SU-DHL-6 (cell line): ENCODE data around the gene CLCN6.

Source experiments
- H2AFZ ChIP-seq: fragments of 200-600 bp; sonication (generic); 2 replicates; pipeline ENCODE4 v1.6.1; 2014; ENCODE audit warnings: low read depth, mild to moderate bottlenecking, moderate library complexity, mixed read lengths, antibody characterized with exemption, low read length; ENCODE audit not compliant: severe bottlenecking
- H3F3A ChIP-seq: fragments of 200-600 bp; shearing (Covaris generic); 2 replicates; pipeline ENCODE4 v1.6.0; 2016; ENCODE audit warnings: antibody characterized with exemption, mild to moderate bottlenecking; ENCODE audit not compliant: insufficient read depth
- H3K27ac ChIP-seq: fragments of 200-600 bp; sonication (generic); 2 replicates; pipeline ENCODE4 v1.5.1; 2016; ENCODE audit warnings: low read depth, mild to moderate bottlenecking, low read length, moderate library complexity, mixed read lengths
- H3K27me3 ChIP-seq: fragments of 200-600 bp; sonication (generic), shearing (Covaris generic); 2 replicates; pipeline ENCODE4 v1.6.0; 2014; ENCODE audit warnings: mild to moderate bottlenecking, low read length
- H3K36me3 ChIP-seq: fragments of 200-600 bp; sonication (generic); 2 replicates; pipeline ENCODE4 v1.6.1; 2014; ENCODE audit warnings: mild to moderate bottlenecking, low read length, mixed read lengths
- H3K4me2 ChIP-seq: fragments of 300-600, 200-600 bp; shearing (Covaris generic), sonication (generic); 2 replicates; pipeline ENCODE4 v1.6.0; 2014; ENCODE audit warnings: low read length, low read depth, mild to moderate bottlenecking; ENCODE audit not compliant: poor library complexity, severe bottlenecking
- H3K4me3 ChIP-seq: fragments of 200-600 bp; sonication (generic); 2 replicates; pipeline ENCODE4 v1.5.1; 2014; ENCODE audit warnings: antibody characterized with exemption, low read length, mild to moderate bottlenecking, mixed read lengths; ENCODE audit not compliant: insufficient read depth, poor library complexity, severe bottlenecking
- H3K79me2 ChIP-seq: fragments of 200-600 bp; sonication (generic); 2 replicates; pipeline ENCODE4 v1.6.1; 2014; ENCODE audit warnings: mild to moderate bottlenecking, low read length, moderate library complexity; ENCODE audit not compliant: insufficient read depth
- H3K9ac ChIP-seq: fragments of 200-600 bp; sonication (generic); 2 replicates; pipeline ENCODE4 v1.7.0; 2014; ENCODE audit warnings: mild to moderate bottlenecking, low read length
- H3K9me2 ChIP-seq: fragments of 200-600 bp; sonication (generic); replicated peaks from 2 replicates; pipeline ENCODE4 v1.6.1; 2014; ENCODE audit warnings: low read length; ENCODE audit not compliant: insufficient read depth
- H3K9me3 ChIP-seq: fragments of 200-600 bp; sonication (generic); 2 replicates; pipeline ENCODE4 v1.6.1; 2014; ENCODE audit warnings: low read length, mixed read lengths; ENCODE audit not compliant: insufficient read depth
- H4K20me1 ChIP-seq: fragments of 200-600 bp; sonication (generic); 2 replicates; pipeline ENCODE4 v1.6.1; 2014; ENCODE audit warnings: low read depth, mild to moderate bottlenecking, antibody characterized with exemption, low read length, moderate library complexity, mixed read lengths
- EZH2phosphoT487 ChIP-seq: fragments of 200-600 bp; sonication (generic), shearing (Covaris generic); conservative IDR thresholded peaks from 2 replicates; pipeline ENCODE4 v1.6.1; 2018; ENCODE audit warnings: mild to moderate bottlenecking, antibody characterized with exemption, low read length, moderate library complexity, mixed read lengths
- TF ChIP-seq, protein P1 (sequence below): fragments of 200-600 bp; sonication (generic); IDR thresholded peaks from one replicate; pipeline ENCODE4 v1.5.1; 2017; ENCODE audit warnings: antibody characterized with exemption, mild to moderate bottlenecking, low read length, moderate library complexity; ENCODE audit not compliant: insufficient read depth, poor library complexity, severe bottlenecking

Gene CLCN6, protein sequence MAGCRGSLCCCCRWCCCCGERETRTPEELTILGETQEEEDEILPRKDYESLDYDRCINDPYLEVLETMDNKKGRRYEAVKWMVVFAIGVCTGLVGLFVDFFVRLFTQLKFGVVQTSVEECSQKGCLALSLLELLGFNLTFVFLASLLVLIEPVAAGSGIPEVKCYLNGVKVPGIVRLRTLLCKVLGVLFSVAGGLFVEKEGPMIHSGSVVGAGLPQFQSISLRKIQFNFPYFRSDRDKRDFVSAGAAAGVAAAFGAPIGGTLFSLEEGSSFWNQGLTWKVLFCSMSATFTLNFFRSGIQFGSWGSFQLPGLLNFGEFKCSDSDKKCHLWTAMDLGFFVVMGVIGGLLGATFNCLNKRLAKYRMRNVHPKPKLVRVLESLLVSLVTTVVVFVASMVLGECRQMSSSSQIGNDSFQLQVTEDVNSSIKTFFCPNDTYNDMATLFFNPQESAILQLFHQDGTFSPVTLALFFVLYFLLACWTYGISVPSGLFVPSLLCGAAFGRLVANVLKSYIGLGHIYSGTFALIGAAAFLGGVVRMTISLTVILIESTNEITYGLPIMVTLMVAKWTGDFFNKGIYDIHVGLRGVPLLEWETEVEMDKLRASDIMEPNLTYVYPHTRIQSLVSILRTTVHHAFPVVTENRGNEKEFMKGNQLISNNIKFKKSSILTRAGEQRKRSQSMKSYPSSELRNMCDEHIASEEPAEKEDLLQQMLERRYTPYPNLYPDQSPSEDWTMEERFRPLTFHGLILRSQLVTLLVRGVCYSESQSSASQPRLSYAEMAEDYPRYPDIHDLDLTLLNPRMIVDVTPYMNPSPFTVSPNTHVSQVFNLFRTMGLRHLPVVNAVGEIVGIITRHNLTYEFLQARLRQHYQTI

DNA sequence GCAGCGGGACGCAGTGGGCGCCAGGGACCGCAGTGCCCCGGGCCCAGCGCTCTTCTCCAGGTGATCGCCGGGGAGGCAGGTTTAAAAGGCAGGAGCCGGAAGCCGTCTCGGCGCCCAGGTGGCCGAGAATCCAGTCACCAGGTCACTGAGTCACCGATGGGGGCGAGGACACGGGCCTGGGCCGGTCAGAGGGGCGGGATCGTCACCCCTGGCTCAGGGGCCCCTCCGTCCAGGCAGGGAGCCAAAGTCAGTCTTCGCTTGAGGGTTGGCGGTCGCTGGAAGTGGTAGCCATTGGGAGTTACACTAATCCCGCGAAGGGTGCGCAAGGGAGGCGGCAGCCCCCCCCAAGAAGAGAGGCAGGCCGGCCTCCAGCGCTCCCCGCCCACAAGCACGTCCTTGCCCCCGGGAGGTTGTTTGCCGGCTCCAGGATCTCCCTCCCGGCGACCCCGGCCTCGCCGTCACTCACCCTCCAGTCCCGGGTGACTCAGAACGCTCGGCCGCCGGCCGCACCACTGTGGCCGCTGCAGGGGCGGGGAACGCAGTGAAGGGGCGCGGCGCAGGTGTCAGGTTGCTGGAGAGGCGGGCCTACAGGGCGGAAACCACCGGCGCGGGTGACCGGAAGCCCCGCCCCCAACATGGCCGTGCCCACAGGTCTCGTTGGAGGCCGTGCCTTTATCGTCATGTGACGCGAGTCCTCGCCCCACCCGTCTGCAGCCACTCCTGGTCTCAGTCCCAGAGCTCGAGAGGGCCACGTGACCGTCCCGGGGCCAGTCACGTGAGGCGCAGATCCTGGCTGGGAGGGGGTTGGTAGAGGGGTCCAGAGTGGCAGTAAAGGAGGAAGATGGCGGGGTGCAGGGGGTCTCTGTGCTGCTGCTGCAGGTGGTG is at the start of gene CLCN6, which contains the start of gene MTHFR:
Gene CLCN6 (plus strand): TSS at position 770 of the 885 bp plus-strand sequence. CDS start 72 bp downstream, at position 842.
Gene MTHFR (minus strand): TSS at position 543 of the 885 bp plus-strand sequence. CDS start 2,848 bp downstream, outside the sequence.
- Histone ChIP-seq H3F3A (peaks cover 19% of the 10 kb centered on the region), H2AFZ (peak within 1 kb of the TSS; percentile 65)
- TF ChIP-seq, protein P1, sequence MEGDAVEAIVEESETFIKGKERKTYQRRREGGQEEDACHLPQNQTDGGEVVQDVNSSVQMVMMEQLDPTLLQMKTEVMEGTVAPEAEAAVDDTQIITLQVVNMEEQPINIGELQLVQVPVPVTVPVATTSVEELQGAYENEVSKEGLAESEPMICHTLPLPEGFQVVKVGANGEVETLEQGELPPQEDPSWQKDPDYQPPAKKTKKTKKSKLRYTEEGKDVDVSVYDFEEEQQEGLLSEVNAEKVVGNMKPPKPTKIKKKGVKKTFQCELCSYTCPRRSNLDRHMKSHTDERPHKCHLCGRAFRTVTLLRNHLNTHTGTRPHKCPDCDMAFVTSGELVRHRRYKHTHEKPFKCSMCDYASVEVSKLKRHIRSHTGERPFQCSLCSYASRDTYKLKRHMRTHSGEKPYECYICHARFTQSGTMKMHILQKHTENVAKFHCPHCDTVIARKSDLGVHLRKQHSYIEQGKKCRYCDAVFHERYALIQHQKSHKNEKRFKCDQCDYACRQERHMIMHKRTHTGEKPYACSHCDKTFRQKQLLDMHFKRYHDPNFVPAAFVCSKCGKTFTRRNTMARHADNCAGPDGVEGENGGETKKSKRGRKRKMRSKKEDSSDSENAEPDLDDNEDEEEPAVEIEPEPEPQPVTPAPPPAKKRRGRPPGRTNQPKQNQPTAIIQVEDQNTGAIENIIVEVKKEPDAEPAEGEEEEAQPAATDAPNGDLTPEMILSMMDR, result no peak
- TF ChIP-seq EZH2phosphoT487, result no peak

DNA sequence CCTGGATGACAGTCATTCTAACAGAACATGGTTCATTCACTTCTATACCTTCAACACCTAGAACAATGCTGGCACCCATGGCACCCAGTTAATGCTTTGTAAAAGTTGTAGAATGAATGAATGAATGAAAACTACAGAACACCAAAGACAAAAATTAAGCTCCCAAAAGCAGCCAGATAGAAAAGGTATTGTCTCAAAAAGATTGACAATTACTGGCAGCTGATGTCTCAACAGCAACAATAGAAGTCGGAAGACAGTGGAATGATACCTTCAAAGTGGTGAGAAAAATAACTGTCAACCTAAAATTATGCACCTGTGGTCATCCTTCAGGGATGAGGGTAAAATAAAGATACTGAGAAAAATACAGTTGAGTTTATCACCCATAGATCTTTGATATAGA is 48.9 kb upstream of the CLCN6 start:
- H3K79me2 ChIP-seq, result no peaks in the 10 kb centered on the region
- no peaks in the 10 kb centered on the region for H4K20me1 ChIP-seq
- no peak overlapping the region for H3K27ac ChIP-seq
- no peaks in the 10 kb centered on the region for H3K36me3 ChIP-seq
- H3K4me2 ChIP-seq, result no peak overlapping the region
- no peaks in the 10 kb centered on the region for H3K9me3 ChIP-seq
- no peaks in the 10 kb centered on the region for H3K27me3 ChIP-seq
- H2AFZ ChIP-seq, result no peak overlapping the region
- H3K9ac ChIP-seq, result no peak overlapping the region
- no peak overlapping the region for H3K4me3 ChIP-seq
- no peaks in the 10 kb centered on the region for H3F3A ChIP-seq
- no peak for TF ChIP-seq EZH2phosphoT487
- TF ChIP-seq, protein P1, result no peak
- no peaks in the 10 kb centered on the region for H3K9me2 ChIP-seq

More for the DNA sequence above, at the start of gene CLCN6, which contains the start of gene MTHFR:
- H3K4me3 ChIP-seq, result peak within 1 kb of the TSS; percentile 86
- H3K4me2 ChIP-seq, result peak within 1 kb of the TSS; percentile 99
- H3K27ac ChIP-seq, result peak within 1 kb of the TSS; percentile 82
- no peaks in the 10 kb centered on the region for H3K27me3 ChIP-seq
- H3K9ac ChIP-seq, result peak within 1 kb of the TSS; percentile 88
- peaks cover 17% of the 10 kb centered on the region for H3K36me3 ChIP-seq
- H3K79me2 ChIP-seq, result peaks cover 48% of the 10 kb centered on the region
- no peaks in the 10 kb centered on the region for H3K9me3 ChIP-seq
- no peaks in the 10 kb centered on the region for H3K9me2 ChIP-seq
- H4K20me1 ChIP-seq, result no peaks in the 10 kb centered on the region

DNA sequence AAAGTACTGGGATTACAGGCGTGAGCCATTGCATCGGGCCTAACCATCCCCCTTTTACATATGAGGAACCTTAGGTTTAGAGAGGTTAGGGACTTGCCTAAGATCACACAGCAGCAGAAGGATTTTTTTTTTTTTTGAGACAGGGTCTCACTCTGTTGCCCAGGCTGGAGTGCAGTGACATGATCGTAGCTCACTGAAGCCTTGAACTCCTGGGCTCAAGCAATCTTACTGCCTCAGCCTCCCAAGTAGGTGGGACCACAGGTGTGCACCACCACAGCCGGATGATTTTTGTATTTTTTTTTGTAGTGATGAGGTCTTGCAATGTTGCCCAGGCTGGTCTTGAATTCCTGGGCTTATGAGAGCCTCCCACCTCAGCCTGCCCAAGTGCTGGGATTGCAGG is 46.2 kb upstream of the CLCN6 start:
- no peaks in the 10 kb centered on the region for H3K79me2 ChIP-seq
- no peaks in the 10 kb centered on the region for H3K9me3 ChIP-seq
- no peak overlapping the region for H3K4me2 ChIP-seq
- no peaks in the 10 kb centered on the region for H3K36me3 ChIP-seq
- H3K27me3 ChIP-seq, result no peaks in the 10 kb centered on the region
- no peaks in the 10 kb centered on the region for H4K20me1 ChIP-seq
- H3K9ac ChIP-seq, result no peak overlapping the region
- H2AFZ ChIP-seq, result no peak overlapping the region
- H3K27ac ChIP-seq, result no peak overlapping the region
- H3K9me2 ChIP-seq, result no peaks in the 10 kb centered on the region
- H3F3A ChIP-seq, result no peaks in the 10 kb centered on the region
- TF ChIP-seq EZH2phosphoT487, result no peak
- TF ChIP-seq, protein P1, result no peak
- H3K4me3 ChIP-seq, result no peak overlapping the region
